IPS DF 6.9 (cell line): Measurements from ENCODE around the gene ZSCAN29.

Experiments used
- DNase-seq: peaks from one replicate; pipeline ENCODE4 v3.0.0-alpha.2; 2013; ENCODE audit warnings: low read depth, low spot score
- H3K27ac ChIP-seq: one replicate; pipeline ENCODE4 v1.5.1; 2013; ENCODE audit warnings: low read length, control low read depth
- H3K27me3 ChIP-seq: 2 replicates; pipeline ENCODE4 v1.6.1; 2013; ENCODE audit warnings: mild to moderate bottlenecking, low read length; ENCODE audit not compliant: control insufficient read depth, insufficient read depth
- H3K36me3 ChIP-seq: 2 replicates; pipeline ENCODE4 v1.6.1; 2013; ENCODE audit warnings: low read length; ENCODE audit not compliant: control insufficient read depth, insufficient read depth
- H3K4me1 ChIP-seq: 2 replicates; pipeline ENCODE4 v1.6.1; 2013; ENCODE audit warnings: low read length; ENCODE audit not compliant: control insufficient read depth, insufficient read depth
- H3K4me3 ChIP-seq: 2 replicates; pipeline ENCODE4 v1.5.1; 2013; ENCODE audit warnings: mild to moderate bottlenecking, low read length
- H3K9me3 ChIP-seq: 2 replicates; pipeline ENCODE4 v1.6.1; 2013; ENCODE audit warnings: low read length, inconsistent platforms; ENCODE audit not compliant: control insufficient read depth, insufficient read depth
- WGBS: extraction: QIAGEN DNeasy Blood & Tissue Kit; methylation state at CpG from one replicate; pipeline ENCODE4 v1.1.7; 2013; ENCODE audit warnings: mixed read lengths, missing lambda C conversion rate; ENCODE audit not compliant: insufficient read length, insufficient coverage; 5-methylcytosine and 5-hydroxymethylcytosine counted together

ZSCAN29 gene

GRCh38 chr15:43370975-43371974, at the start of gene ZSCAN29, which contains the start of gene TUBGCP4:
Gene ZSCAN29 (minus strand): TSS chr15:43371043. CDS start chr15:43369913, 1,130 bp downstream.
Gene TUBGCP4 (plus strand): TSS chr15:43371101. CDS start chr15:43371355, 254 bp downstream.
- H3K4me1 ChIP-seq, result no peaks in the 10 kb centered on the region
- H3K27ac ChIP-seq, result no peak within 1 kb of the TSS
- no peaks in the 10 kb centered on the region for H3K9me3 ChIP-seq
- no peaks in the 10 kb centered on the region for H3K27me3 ChIP-seq
- WGBS, result no CpG with 5 or more reads among the region's 66 CpGs
- peaks cover 7% of the 10 kb centered on the region for H3K36me3 ChIP-seq
- peak; percentile 68 for DNase-seq
- peak within 1 kb of the TSS; percentile 99 for H3K4me3 ChIP-seq

GRCh38 chr15:43420435-43420834, 49.6 kb upstream of the ZSCAN29 start:
- Histone ChIP-seq H3K27ac (no peak overlapping the region), H3K4me3 (no peak overlapping the region), H3K27me3 (no peaks in the 10 kb centered on the region), H3K9me3 (no peaks in the 10 kb centered on the region), H3K4me1 (no peaks in the 10 kb centered on the region), H3K36me3 (peaks cover 23% of the 10 kb centered on the region; the same call in 1 of the 2 replicates)
- DNase-seq, result no peak
- WGBS, result no CpG with 5 or more reads among the region's 10 CpGs

- Histone ChIP-seq H3K27me3 (no peaks in the 10 kb centered on the region), H3K9me3 (no peaks in the 10 kb centered on the region), H3K36me3 (peaks cover 28% of the 10 kb centered on the region; the same call in 1 of the 2 replicates), H3K27ac (no peak overlapping the region), H3K4me1 (no peaks in the 10 kb centered on the region), H3K4me3 (no peak overlapping the region)
- no peak for DNase-seq
These were observed 43.4 kb upstream of the ZSCAN29 start for GRCh38 chr15:43414196-43414595.

DNA sequence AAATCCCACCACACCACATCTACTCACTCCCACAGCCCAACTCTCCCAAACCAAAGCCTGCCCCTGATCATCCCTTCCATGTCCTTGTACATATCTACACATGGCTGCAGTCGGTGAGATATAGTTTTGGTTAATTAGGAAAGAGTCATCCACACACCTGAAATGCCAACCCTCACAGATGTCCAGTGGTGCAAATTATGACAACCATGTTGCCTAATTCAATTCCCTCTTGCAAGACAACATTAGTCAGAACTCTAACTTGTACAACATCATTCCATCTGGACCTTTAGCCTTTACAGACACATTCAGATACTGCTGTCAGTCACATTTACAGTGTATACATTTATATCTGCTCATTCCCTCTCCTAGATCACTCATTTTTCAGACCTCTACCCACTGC, 41.3 kb upstream of the ZSCAN29 start:
- Histone ChIP-seq H3K9me3 (no peaks in the 10 kb centered on the region), H3K4me1 (no peaks in the 10 kb centered on the region), H3K27ac (no peak overlapping the region), H3K36me3 (peaks cover 41% of the 10 kb centered on the region; the same call in 1 of the 2 replicates), H3K4me3 (no peak overlapping the region), H3K27me3 (no peaks in the 10 kb centered on the region)
- WGBS, result no CpG with 5 or more reads among the region's 1 CpG
- DNase-seq, result no peak

- WGBS, result no CpG with 5 or more reads among the region's 5 CpGs
- Histone ChIP-seq H3K27me3 (no peaks in the 10 kb centered on the region), H3K9me3 (no peaks in the 10 kb centered on the region), H3K4me3 (no peak overlapping the region), H3K36me3 (peaks cover 34% of the 10 kb centered on the region; the same call in 1 of the 2 replicates), H3K27ac (no peak overlapping the region), H3K4me1 (no peaks in the 10 kb centered on the region)
- DNase-seq, result no peak
These were observed 39.9 kb upstream of the ZSCAN29 start for GRCh38 chr15:43410572-43411214.

- no CpG with 5 or more reads among the region's 4 CpGs for WGBS
- H3K4me1 ChIP-seq, result no peaks in the 10 kb centered on the region
- no peak for DNase-seq
- H3K9me3 ChIP-seq, result no peaks in the 10 kb centered on the region
- peaks cover 35% of the 10 kb centered on the region; the same call in 1 of the 2 replicates for H3K36me3 ChIP-seq
- no peaks in the 10 kb centered on the region for H3K27me3 ChIP-seq
- no peak overlapping the region for H3K4me3 ChIP-seq
- no peak overlapping the region for H3K27ac ChIP-seq
These were observed 37.9 kb upstream of the ZSCAN29 start for GRCh38 chr15:43408789-43409188.

- Histone ChIP-seq H3K4me3 (no peak overlapping the region), H3K36me3 (peaks cover 33% of the 10 kb centered on the region; the same call in 1 of the 2 replicates), H3K27ac (no peak overlapping the region), H3K27me3 (no peaks in the 10 kb centered on the region; the same call in 1 of the 2 replicates), H3K9me3 (no peaks in the 10 kb centered on the region), H3K4me1 (no peaks in the 10 kb centered on the region)
- WGBS, result no CpG with 5 or more reads among the region's 2 CpGs
- DNase-seq, result no peak
These were observed 36.0 kb upstream of the ZSCAN29 start for GRCh38 chr15:43406808-43407207.

- Histone ChIP-seq H3K9me3 (no peaks in the 10 kb centered on the region), H3K27ac (no peak overlapping the region), H3K27me3 (no peaks in the 10 kb centered on the region; the same call in 1 of the 2 replicates), H3K36me3 (peaks cover 33% of the 10 kb centered on the region; the same call in 1 of the 2 replicates), H3K4me1 (no peaks in the 10 kb centered on the region), H3K4me3 (no peak overlapping the region)
- no peak for DNase-seq
- WGBS, result no CpG with 5 or more reads among the region's 2 CpGs
These were observed 35.3 kb upstream of the ZSCAN29 start for GRCh38 chr15:43406189-43406588.

DNA sequence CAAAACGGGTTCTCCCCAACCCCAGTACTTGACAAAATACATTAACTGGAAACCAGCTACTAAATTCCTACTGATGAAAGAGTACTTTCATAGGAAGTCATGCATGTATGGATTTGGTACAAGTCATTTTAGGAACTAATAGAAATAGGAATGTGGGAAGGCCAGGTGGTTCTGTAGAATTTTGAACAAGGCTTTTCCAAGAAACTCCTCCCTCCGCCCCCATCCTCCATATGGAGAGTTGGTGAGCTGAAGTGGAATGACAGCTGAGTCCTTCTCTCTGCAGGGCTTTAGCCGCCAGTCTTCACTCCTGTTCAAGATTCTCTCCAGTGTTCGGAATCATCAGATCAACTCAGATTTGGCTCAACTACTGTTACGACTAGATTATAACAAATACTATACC, 33.3 kb upstream of the ZSCAN29 start:
- H3K27ac ChIP-seq, result no peak overlapping the region
- no peaks in the 10 kb centered on the region for H3K9me3 ChIP-seq
- no peaks in the 10 kb centered on the region for H3K4me1 ChIP-seq
- no peak overlapping the region for H3K4me3 ChIP-seq
- no peak for DNase-seq
- no CpG with 5 or more reads among the region's 5 CpGs for WGBS
- no peaks in the 10 kb centered on the region; the same call in 1 of the 2 replicates for H3K27me3 ChIP-seq
- H3K36me3 ChIP-seq, result peaks cover 32% of the 10 kb centered on the region; the same call in 1 of the 2 replicates

DNA sequence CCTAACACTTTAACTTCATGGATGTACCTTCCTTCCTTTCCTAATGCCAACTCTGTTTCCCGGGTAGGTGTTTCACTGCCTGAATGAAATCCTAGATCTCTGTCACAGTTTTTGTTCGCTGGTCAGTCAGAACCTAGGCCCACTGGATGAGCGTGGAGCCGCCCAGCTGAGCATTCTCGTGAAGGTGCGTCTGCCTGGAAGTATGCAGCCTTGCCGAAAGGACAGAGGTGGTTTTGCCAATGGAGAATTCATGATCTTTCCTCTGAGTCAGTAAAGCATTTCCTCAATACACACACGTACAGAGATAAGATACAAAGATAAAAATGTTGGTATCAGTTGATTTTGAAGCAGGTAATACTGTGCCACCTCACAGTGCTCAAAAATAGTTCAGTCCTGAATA, 32.8 kb upstream of the ZSCAN29 start:
- H3K36me3 ChIP-seq, result peaks cover 28% of the 10 kb centered on the region; the same call in 1 of the 2 replicates
- no CpG with 5 or more reads among the region's 8 CpGs for WGBS
- no peak for DNase-seq

More for the DNA sequence above, 32.8 kb upstream of the ZSCAN29 start:
- Histone ChIP-seq H3K27me3 (no peaks in the 10 kb centered on the region; the same call in 1 of the 2 replicates), H3K9me3 (no peaks in the 10 kb centered on the region), H3K4me1 (no peaks in the 10 kb centered on the region), H3K4me3 (no peak overlapping the region), H3K27ac (no peak overlapping the region)
